ENCODE results near the gene ZAR1. TPM values are rescaled to one million over a fixed set of nuclear protein-coding genes. Genes with fewer than 3 reads are reported as not detected.
"Not testable (repeated sequence)": the region's sequence is repeated elsewhere in the genome, so short reads cannot be mapped to it uniquely, and the experiment has no call there.

ZAR1 gene
- total and polyA plus RNA-seq, 2 donors (not counting 1 experiment from before 2014, with no cell fraction given) = not detected

DNA sequence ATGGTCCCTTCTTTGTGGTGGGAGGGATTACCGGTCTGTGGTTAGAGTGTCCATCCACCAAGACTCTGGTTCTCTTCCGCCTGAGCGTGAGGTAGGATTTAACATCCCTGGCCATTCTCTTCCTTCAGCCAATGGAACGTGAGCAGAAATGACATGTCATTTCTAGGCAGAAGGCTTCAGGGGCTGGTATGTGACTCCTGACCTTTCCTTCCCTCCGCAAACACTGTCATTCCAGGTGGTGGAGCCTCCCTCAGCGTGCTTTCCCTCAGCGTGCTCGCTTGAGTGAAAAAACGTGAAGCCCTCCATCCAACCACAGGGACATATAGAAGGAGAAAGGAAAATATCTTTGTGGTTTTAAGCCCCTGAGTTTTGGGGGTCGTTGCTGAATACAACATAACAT lies 40.9 kb upstream of the ZAR1 start:
- WGBS (ENCODE audit: insufficient coverage) = 96% methylated on average over 4 of the region's 10 CpGs
- Mint-ChIP-seq H3K4me1 (no peaks in the 10 kb centered on the region), H3K9me3 (ENCODE audit: insufficient read depth) (no peaks in the 10 kb centered on the region), H3K4me3 (no peak overlapping the region), H3K27ac (no peak overlapping the region), H3K27me3 (peaks cover 17% of the 10 kb centered on the region)
- no peak overlapping the region for H3K9ac ChIP-seq (ENCODE audit: low read length)
- ChIA-PET CTCF (no interaction called here), POLR2A (no interaction called here)
- no peaks in the 10 kb centered on the region for H3K4me1 ChIP-seq (ENCODE audit: control insufficient read depth in 2 of 2, insufficient read depth in 2 of 2, low read length in 2 of 2)
- H3K4me2 ChIP-seq (replicated peaks; ENCODE audit: low read depth, low read length, poor library complexity, severe bottlenecking) = no peak overlapping the region
- no peak overlapping the region for H3K27ac ChIP-seq (ENCODE audit: low read length in 2 of 2)
- DNase-seq (no peak), ATAC-seq (ENCODE audit: low read depth) (no peak)
- no peaks in the 10 kb centered on the region for H4K20me1 ChIP-seq (ENCODE audit: control insufficient read depth, insufficient read depth, low read length, poor library complexity, severe bottlenecking)
- peaks cover 0 to 10% (median 0%) of the 10 kb centered on the region in 4 experiments for H3K27me3 ChIP-seq (replicated peaks in 1 of 4; ENCODE audit: control extremely low read depth in 1 of 4, control insufficient read depth in 3 of 4, insufficient read depth in 4 of 4, low read length in 3 of 4)
- no peak overlapping the region for H3K4me3 ChIP-seq (ENCODE audit: control extremely low read depth in 1 of 5, extremely low read depth in 1 of 5, insufficient read depth in 1 of 5, low read depth in 2 of 5, low read length in 4 of 5)
- H3K79me2 ChIP-seq (ENCODE audit: control insufficient read depth, insufficient read depth, low read length) = no peaks in the 10 kb centered on the region
- TF ChIP-seq, protein P1, sequence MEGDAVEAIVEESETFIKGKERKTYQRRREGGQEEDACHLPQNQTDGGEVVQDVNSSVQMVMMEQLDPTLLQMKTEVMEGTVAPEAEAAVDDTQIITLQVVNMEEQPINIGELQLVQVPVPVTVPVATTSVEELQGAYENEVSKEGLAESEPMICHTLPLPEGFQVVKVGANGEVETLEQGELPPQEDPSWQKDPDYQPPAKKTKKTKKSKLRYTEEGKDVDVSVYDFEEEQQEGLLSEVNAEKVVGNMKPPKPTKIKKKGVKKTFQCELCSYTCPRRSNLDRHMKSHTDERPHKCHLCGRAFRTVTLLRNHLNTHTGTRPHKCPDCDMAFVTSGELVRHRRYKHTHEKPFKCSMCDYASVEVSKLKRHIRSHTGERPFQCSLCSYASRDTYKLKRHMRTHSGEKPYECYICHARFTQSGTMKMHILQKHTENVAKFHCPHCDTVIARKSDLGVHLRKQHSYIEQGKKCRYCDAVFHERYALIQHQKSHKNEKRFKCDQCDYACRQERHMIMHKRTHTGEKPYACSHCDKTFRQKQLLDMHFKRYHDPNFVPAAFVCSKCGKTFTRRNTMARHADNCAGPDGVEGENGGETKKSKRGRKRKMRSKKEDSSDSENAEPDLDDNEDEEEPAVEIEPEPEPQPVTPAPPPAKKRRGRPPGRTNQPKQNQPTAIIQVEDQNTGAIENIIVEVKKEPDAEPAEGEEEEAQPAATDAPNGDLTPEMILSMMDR (IDR thresholded peaks at IDR 0.05) = no peak
- TF ChIP-seq EZH2 (IDR thresholded peaks at IDR 0.05; ENCODE audit: borderline replicate concordance, insufficient read depth, low read depth, low read length, poor library complexity, severe bottlenecking) = no peak
- H3K9me3 ChIP-seq (ENCODE audit: control extremely low read depth in 1 of 3, control insufficient read depth in 2 of 3, insufficient read depth in 1 of 3, low read length in 2 of 3) = no peaks in the 10 kb centered on the region
- H3K36me3 ChIP-seq (replicated peaks in 1 of 2; ENCODE audit: control extremely low read depth in 1 of 2, control insufficient read depth in 1 of 2, extremely low read depth in 1 of 2, insufficient read depth in 2 of 2, low read length in 1 of 2) = no peaks in the 10 kb centered on the region
- H2AFZ ChIP-seq (ENCODE audit: insufficient read depth, low read depth, low read length, poor library complexity, severe bottlenecking) = no peak overlapping the region
- intact Hi-C loops (cut with micrococcal nuclease) = no loop called here

DNA sequence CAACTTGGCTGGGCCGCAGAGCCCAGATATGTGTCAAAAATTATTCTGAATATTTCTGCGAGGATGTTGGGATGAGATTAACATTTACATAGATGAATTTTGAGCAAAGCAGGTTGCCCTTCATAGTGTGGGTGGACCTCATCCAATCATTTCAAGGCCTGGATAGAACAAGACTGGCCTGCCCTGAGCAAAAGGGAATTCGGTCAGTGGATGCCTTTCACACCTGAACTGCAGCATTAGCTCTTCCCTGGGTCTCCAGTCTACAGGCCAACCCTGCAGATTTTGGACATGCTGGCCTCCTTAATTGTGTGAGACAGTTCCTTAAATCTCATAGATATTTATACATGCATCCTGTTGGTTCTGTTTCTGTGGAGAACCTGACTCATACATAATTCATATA lies 39.3 kb upstream of the ZAR1 start:
- Mint-ChIP-seq H3K4me1 (no peaks in the 10 kb centered on the region), H3K27me3 (peaks cover 19% of the 10 kb centered on the region), H3K4me3 (no peak overlapping the region), H3K9me3 (ENCODE audit: insufficient read depth) (no peaks in the 10 kb centered on the region), H3K27ac (no peak overlapping the region)
- no peaks in the 10 kb centered on the region for H3K4me1 ChIP-seq (ENCODE audit: control insufficient read depth in 2 of 2, insufficient read depth in 2 of 2, low read length in 2 of 2)
- H3K36me3 ChIP-seq (replicated peaks in 1 of 2; ENCODE audit: control extremely low read depth in 1 of 2, control insufficient read depth in 1 of 2, extremely low read depth in 1 of 2, insufficient read depth in 2 of 2, low read length in 1 of 2) = no peaks in the 10 kb centered on the region
- no peak overlapping the region for H3K27ac ChIP-seq (ENCODE audit: low read length in 2 of 2)
- intact Hi-C loops (cut with micrococcal nuclease) = no loop called here
- ATAC-seq (ENCODE audit: low read depth) (no peak), DNase-seq (no peak)
- H3K9ac ChIP-seq (ENCODE audit: low read length) = no peak overlapping the region
- peaks cover 0 to 10% (median 0%) of the 10 kb centered on the region in 4 experiments for H3K27me3 ChIP-seq (replicated peaks in 1 of 4; ENCODE audit: control extremely low read depth in 1 of 4, control insufficient read depth in 3 of 4, insufficient read depth in 4 of 4, low read length in 3 of 4)
- TF ChIP-seq, protein P1 (IDR thresholded peaks at IDR 0.05) = no peak
- no peak for TF ChIP-seq EZH2 (IDR thresholded peaks at IDR 0.05; ENCODE audit: borderline replicate concordance, insufficient read depth, low read depth, low read length, poor library complexity, severe bottlenecking)
- H4K20me1 ChIP-seq (ENCODE audit: control insufficient read depth, insufficient read depth, low read length, poor library complexity, severe bottlenecking) = no peaks in the 10 kb centered on the region
- no peak overlapping the region for H3K4me2 ChIP-seq (replicated peaks; ENCODE audit: low read depth, low read length, poor library complexity, severe bottlenecking)
- 95% methylated on average over 2 of the region's 3 CpGs for WGBS (ENCODE audit: insufficient coverage)
- POLR2A ChIA-PET = no interaction called here
- H3K9me3 ChIP-seq (ENCODE audit: control extremely low read depth in 1 of 3, control insufficient read depth in 2 of 3, insufficient read depth in 1 of 3, low read length in 2 of 3) = no peaks in the 10 kb centered on the region
- no peaks in the 10 kb centered on the region for H3K79me2 ChIP-seq (ENCODE audit: control insufficient read depth, insufficient read depth, low read length)
- CTCF ChIA-PET = interaction anchor here (1.1 kb wide), 1 partner anchor 9 kb away, joined by 3 read pairs; no protein-coding TSS in a partner anchor
- H3K4me3 ChIP-seq (ENCODE audit: control extremely low read depth in 1 of 5, extremely low read depth in 1 of 5, insufficient read depth in 1 of 5, low read depth in 2 of 5, low read length in 4 of 5) = no peak overlapping the region
- no peak overlapping the region for H2AFZ ChIP-seq (ENCODE audit: insufficient read depth, low read depth, low read length, poor library complexity, severe bottlenecking)

DNA sequence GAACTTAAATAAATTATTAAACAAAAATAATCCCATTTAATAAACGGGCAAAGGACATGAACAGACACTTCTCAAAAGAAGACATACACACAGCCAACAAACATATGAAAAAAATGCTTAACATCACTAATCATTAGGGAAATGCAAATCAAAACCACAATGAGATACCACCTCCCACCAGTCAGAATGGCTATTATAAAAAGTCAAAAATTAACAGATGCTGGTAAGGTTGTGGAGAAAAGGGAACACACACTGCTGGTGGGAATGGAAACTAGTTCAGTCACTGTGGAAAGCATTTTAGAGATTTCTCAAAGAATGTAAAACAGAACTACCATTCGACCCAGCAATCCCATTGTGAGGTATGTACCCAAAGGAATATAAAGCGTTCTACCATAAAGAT lies 38.4 kb upstream of the ZAR1 start:
- H3K9me3 Mint-ChIP-seq (ENCODE audit: insufficient read depth); H4K20me1 ChIP-seq (ENCODE audit: control insufficient read depth, insufficient read depth, low read length, poor library complexity, severe bottlenecking); H3K4me2 ChIP-seq (replicated peaks; ENCODE audit: low read depth, low read length, poor library complexity, severe bottlenecking); ATAC-seq (ENCODE audit: low read depth); H3K27ac Mint-ChIP-seq; H3K36me3 ChIP-seq (replicated peaks in 1 of 2; ENCODE audit: control extremely low read depth in 1 of 2, control insufficient read depth in 1 of 2, extremely low read depth in 1 of 2, insufficient read depth in 2 of 2, low read length in 1 of 2); H2AFZ ChIP-seq (ENCODE audit: insufficient read depth, low read depth, low read length, poor library complexity, severe bottlenecking); DNase-seq; H3K4me1 ChIP-seq (ENCODE audit: control insufficient read depth in 2 of 2, insufficient read depth in 2 of 2, low read length in 2 of 2); CTCF ChIA-PET; H3K27me3 ChIP-seq (replicated peaks in 1 of 4; ENCODE audit: control extremely low read depth in 1 of 4, control insufficient read depth in 3 of 4, insufficient read depth in 4 of 4, low read length in 3 of 4); POLR2A ChIA-PET; H3K4me3 ChIP-seq (ENCODE audit: control extremely low read depth in 1 of 5, extremely low read depth in 1 of 5, insufficient read depth in 1 of 5, low read depth in 2 of 5, low read length in 4 of 5); H3K4me3 Mint-ChIP-seq; intact Hi-C loops (cut with micrococcal nuclease); H3K79me2 ChIP-seq (ENCODE audit: control insufficient read depth, insufficient read depth, low read length); H3K27ac ChIP-seq (ENCODE audit: low read length in 2 of 2); H3K9me3 ChIP-seq (ENCODE audit: control extremely low read depth in 1 of 3, control insufficient read depth in 2 of 3, insufficient read depth in 1 of 3, low read length in 2 of 3); H3K4me1 Mint-ChIP-seq; H3K9ac ChIP-seq (ENCODE audit: low read length): not testable (repeated sequence)
- 100% methylated on average over 2 of the region's 3 CpGs for WGBS (ENCODE audit: insufficient coverage)
- H3K27me3 Mint-ChIP-seq = peaks cover 26% of the 10 kb centered on the region

Data from B cell (primary cell).